Subcutaneous adipose tissue (tissue), 4 donors: ENCODE results near the gene TRIM33. TPM values are rescaled to one million over a fixed set of nuclear protein-coding genes. Genes with fewer than 3 reads are reported as not detected.

ENCODE experiments used
- total RNA-seq, 4 donors: library from RNA; depleted of rRNA; stranded (reverse); fragments of >200 nt; gene quantifications; one replicate each; pipeline ENCODE4 v1.1.0, GENCODE V29; 2016
- TF ChIP-seq, protein P1 (sequence below): fragments of 450-650 bp; IDR thresholded peaks from one replicate; pipeline ENCODE4 v1.5.1; 2016; ENCODE audit warnings: low read depth, mild to moderate bottlenecking, control low read depth, antibody characterized with exemption, moderate library complexity

The TRIM33 gene
- total RNA-seq, 4 donors from 2014 or later = 36.2 to 44.3 (median 38.7) TPM

DNA sequence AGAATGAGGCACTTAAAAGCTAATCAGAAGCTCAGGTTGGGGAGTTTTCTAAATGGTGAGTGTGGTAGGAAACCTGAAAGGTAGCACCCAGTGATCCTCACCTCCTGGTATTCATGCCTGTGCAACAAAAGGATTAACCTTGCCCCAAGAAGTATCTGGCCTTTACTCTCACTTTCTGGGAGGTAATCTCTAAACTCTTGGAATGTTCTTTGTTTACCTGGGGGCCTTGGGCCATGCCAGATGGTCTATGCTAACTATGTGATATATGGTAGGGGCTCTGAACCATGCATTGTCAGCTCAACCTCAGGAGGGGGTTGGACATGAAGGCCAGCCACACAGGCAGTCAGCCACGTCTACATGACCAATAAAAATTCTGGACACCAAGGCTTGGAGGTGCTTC, 24.4 kb upstream of the TRIM33 start:
- TF ChIP-seq, protein P1, sequence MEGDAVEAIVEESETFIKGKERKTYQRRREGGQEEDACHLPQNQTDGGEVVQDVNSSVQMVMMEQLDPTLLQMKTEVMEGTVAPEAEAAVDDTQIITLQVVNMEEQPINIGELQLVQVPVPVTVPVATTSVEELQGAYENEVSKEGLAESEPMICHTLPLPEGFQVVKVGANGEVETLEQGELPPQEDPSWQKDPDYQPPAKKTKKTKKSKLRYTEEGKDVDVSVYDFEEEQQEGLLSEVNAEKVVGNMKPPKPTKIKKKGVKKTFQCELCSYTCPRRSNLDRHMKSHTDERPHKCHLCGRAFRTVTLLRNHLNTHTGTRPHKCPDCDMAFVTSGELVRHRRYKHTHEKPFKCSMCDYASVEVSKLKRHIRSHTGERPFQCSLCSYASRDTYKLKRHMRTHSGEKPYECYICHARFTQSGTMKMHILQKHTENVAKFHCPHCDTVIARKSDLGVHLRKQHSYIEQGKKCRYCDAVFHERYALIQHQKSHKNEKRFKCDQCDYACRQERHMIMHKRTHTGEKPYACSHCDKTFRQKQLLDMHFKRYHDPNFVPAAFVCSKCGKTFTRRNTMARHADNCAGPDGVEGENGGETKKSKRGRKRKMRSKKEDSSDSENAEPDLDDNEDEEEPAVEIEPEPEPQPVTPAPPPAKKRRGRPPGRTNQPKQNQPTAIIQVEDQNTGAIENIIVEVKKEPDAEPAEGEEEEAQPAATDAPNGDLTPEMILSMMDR = no peak

DNA sequence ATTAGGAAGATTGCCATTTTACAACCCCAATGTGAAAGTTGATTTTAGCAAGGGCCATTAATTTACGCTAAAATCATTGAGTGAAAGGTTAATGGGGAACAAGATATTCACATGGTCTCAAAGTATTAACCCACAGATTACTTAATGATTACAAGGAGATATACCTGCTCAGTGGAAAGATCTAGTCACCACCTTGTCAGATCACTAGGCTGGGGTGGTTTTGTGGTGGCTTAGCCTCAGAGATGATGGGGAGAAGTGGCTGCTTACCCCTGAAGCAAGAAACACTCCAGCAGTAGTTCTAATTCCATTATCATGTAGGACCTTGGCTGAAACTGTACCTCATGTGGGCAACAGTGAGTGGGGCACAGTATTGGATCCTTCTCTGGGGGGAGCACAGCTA, 20.1 kb upstream of the TRIM33 start:
- TF ChIP-seq, protein P1 = no peak

DNA sequence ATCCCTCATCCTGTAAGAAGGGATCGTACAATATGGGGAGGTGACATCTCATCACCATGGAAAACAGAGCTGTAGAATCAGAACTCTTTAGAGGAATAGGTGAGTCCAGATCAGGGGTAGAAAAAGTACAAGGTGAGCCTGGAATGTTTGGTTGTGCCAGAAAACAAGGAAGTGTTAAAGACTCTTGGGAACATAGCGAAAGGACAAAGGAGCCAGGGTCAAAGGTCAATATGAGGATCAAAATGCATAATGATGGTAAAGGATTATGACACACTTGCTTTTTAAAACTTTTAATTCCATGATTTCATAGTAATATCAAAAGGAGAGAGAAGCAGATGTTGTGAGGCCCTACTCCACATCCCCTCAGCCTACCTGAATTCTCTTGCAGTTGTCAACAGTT, 19.2 kb upstream of the TRIM33 start:
- TF ChIP-seq, protein P1 = no peak

DNA sequence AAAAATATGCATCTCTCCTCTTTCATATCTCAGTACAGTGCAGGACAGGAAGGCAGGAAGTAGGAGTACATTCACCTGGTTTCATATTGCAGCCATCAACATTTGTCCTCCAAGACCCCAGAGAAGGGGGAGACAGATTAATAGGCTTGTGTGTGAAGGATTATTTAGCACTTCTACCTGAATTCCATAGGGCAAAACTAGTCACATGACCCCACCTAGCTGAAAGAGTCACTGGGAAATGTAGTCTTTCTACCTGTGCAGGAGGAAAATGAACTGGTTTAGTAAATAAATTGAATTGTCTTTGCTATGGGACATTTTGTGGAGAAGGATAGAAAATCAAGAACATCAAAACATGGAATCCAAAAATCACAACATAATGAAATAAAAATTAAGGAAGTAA, 13.9 kb upstream of the TRIM33 start:
- TF ChIP-seq, protein P1 = no peak

DNA sequence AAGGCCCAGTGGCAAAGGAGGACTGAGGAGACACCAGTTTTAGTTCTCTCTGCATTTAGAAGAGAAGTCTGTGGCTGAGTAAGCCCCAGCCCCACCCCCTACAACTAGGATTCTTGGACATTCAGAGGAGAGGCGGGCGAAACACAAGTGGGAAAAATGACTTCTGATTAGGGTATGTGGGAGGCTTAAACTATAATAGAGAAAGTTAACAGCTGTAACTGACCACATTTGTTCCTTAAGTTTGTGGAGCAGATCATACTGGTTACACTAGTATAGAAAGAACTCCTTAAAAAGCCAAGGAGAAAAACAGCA, 11.2 kb upstream of the TRIM33 start:
- TF ChIP-seq, protein P1 = no peak

DNA sequence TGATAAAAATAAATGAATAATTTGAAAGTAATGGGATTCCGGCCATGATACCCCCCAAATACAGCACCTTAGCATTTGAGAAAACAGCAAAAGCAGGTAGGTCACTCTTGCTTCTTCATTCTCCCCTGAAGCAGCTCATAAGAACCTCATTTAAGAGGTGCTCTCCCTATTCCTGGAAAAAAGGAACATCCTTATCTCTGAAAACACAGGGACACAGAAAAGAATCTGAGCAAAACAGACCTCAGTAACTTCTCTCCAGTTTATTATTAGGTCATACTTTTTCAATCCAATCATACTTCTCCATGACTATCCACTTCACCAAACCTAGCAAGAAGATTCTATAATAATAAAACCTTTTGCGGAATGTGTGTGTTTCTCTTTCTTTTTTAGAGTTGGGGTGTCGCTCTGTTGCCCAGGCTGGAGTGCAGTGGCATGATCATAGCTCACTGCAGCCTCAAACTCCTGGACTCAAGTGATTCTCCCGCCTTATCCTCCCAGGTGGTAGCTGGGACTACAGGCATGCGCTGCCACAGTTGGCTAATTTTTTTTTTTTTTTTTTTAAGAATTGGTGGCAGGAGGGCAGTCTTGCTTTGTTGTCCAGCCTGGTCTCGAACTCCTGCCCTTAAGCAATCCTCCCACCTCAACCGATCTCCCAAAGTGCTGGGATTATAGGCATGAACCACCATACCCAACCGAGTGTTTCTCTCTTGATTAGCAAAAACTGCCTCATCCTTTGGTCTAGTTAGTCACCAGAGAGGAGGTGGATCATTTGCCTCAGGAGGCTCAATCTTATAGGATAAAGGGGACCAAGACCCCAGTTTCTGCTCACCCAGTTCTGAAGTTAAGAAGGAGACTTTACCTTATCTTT, 10.6 kb upstream of the TRIM33 start:
- TF ChIP-seq, protein P1 = no peak

DNA sequence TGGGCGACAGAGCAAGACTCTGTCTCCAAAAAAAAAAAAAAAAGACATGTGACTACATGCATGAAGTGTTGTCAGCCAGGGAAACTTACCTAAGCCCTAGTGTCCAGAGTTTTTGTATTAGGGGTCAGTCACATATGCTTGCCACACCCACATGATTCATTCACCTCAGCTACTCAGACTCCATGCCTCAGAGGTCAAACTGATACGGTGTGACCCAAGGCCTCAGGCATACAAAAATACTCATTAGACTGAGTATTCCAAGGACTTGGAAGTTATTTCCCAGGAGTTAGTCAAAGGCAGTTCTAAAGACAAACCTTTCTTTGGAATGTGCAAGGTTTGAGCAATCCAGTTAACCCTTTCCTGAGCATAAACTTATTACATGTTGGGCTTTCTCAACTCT, 6.3 kb upstream of the TRIM33 start:
- TF ChIP-seq, protein P1 = no peak
